HUDEP-2 (cell line): Measurements from ENCODE around the gene TULP1.
"Not testable (repeated sequence)": the region's sequence is repeated elsewhere in the genome, so short reads cannot be mapped to it uniquely, and the experiment has no call there.

Source experiments
- DNase-seq, 76 experiments: peaks; one replicate each; lab custom pipeline; 2025; ENCODE audit not compliant: unreplicated experiment in 76 of 76; lab: John Stamatoyannopoulos, UW

Gene TULP1

DNA sequence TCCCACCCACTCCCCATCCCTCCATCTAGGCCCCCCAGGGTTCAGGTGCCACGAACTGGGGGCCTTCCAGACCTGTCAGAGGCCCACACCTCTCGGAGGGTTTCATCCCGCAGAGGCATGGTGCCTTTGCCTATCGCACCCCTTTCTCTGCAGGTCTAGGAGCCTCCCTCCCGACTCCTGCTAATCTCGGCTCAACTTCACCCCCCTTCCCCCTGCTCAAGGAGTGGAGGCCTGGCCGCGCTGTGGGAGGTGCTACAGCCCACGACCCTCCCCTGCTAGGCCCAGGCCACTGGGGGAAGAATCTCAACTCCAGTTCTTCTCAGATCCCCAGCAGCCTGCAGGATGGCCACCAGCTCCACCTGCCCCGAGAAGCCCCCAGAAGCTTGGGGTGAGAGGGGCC lies at the start of gene TULP1:
Gene TULP1 (minus strand): TSS at position 157 of the 400 bp plus-strand sequence. CDS start 38 bp downstream, at position 119.
- DNase-seq: no peak

GRCh38 chr6:35562060-35562459 lies 49.4 kb upstream of the TULP1 start:
- peak in 4 of 76 experiments; percentile 9 to 28 (median 14) for DNase-seq

DNA sequence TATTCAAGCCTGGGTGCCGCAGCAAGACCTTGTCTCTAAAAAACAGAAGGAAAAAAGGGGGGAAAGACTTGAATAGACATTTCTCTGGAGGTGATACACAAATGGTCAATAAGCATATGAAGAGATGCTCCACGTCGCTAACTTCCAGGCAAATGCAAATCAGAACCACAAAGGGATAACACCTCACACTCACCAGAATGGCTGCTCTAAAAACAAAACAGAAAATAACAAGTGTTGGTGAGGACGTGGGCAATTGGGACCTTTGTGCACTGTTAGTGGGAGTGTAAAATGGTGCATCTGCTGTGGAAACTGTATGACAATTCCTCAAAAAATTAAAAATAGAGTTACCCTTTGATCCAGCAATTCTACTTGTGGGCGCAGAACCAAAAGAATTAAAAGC lies 48.4 kb upstream of the TULP1 start:
- DNase-seq: no peak

GRCh38 chr6:35558571-35558970 lies 45.9 kb upstream of the TULP1 start:
- no peak for DNase-seq

GRCh38 chr6:35557239-35557638 lies 44.5 kb upstream of the TULP1 start:
- no peak for DNase-seq

- DNase-seq: no peak
Observed at GRCh38 chr6:35554811-35555210, 42.1 kb upstream of the TULP1 start.

DNA sequence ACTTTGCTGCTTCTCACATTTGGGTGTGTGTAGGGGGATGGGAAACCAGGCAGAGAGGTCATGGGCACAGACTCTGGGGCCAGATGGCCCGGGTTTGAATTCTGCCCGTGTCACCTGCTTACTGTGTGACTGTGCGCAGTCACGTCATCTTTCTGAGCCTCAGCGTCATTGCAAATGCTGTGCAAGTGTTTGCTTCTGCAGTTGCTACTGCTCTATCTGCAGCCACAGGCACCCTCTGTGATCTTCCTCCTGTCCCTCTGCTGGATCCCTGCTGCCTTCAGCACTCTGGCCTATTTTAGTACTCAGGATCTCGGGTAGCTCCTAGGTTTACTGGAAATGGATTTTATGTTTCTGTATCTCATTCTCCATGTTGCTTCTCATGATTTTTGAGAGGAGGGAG lies 40.6 kb upstream of the TULP1 start:
- no peak for DNase-seq

- peak in 58 of 76 experiments; percentile 14 to 79 (median 42) for DNase-seq
Observed at GRCh38 chr6:35552285-35552917, 39.7 kb upstream of the TULP1 start.

- no peak for DNase-seq
Observed at GRCh38 chr6:35550437-35550836, 37.7 kb upstream of the TULP1 start.

DNA sequence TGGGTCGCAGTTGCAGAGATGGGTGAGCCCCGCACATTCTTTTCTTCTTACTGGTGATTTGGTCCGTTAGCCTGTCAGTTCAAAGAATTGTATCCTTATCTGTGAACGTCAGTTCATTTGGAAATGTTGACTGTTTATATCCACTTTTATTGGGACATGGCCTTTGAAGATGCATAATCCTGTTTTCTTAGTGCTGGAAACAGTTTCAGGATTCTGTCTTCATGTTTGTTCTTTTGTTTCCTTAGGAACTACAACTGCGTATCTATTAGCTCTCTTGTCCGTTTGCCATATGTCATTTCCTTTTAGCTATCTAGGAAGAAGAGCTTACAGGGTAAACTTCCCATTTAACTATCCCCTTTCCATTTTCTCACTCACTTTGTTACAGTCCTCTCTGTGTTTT lies 35.0 kb upstream of the TULP1 start:
- DNase-seq: no peak

DNA sequence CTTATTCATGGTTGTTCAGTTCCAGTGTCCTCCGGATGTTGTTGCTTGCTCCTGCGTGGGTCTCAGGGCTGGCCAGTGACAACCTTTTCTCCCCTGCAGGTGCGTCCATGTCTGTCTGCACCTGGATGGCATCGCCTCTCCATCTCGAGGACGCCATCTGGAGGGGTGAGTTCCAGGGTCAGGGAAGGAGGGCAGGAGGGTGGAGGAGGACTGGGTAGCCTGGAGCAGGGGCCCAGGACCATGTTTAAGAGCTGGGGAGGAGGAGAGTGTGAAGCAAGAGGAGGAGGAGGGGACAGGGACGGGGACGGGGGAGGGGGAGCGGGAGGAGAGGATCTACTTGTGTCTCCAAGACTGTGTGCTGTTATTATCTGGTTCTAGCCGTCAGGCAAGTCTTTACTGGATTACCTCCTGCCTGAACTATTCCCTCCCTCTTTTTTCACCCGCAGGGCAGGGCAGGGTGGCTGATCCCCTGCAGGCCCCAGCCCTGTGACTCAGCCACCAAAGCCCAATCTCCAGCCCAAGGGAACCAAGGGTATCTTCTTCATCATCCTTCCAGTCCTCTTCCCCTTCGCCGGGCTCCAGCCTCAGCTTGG lies 32.2 kb upstream of the TULP1 start:
- peak in 15 of 76 experiments; percentile 12 to 79 (median 52) for DNase-seq

DNA sequence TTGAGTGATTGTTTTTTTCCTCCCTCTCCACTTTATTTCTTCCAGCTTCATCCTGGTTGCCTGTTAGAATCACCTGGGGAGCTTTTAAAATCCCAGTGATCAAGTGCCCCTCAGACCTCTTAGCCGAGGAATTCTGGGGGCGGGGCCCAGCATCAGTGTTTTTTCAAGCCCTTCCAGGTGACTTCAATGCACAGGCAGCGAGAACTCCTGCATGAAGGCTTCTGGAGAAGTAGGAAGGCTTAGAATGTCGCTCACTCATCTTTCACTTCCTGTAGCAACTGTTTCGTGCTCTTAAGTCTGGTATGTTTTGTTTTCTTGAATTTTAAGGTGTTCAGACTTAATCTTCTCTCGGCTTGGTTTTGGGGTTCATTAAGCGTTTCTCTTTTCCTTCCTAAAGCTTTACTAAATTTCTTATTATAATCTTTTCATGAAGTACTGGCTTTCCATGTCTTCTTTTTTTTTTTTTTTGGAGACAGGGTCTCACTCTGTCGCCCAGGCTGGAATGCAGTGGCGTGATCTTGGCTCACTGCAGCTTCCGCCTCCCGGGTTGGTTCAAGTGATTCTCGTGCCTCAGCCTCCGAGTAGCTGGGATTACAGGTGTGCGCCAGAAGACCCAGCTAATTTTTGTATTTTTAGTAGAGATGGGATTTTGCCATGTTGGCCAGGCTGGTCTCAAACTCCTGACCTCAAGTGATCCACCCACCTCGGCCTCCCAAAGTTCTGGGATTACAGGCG lies 30.9 kb upstream of the TULP1 start:
- DNase-seq: no peak

DNA sequence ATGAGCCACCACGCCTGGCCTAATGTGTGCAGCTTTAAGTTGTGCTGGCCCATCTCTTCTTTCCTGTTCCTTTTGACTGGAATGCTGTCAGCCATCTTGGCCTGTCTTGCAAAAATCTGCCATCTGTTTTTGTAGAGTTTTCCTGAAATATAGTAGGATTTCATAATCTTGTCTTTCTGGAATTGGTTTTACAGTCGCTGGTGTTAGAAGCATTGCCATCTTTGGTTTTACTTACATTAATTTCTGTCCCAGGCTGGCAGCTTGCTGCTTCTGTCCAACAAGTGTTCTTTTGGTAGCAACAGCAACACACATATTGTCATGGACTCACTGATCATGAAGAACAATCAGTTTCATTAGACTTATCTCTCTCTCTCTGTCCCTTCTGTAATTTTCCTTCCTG lies 29.1 kb upstream of the TULP1 start:
- no peak for DNase-seq

- DNase-seq: no peak
Observed at GRCh38 chr6:35539223-35539622, 26.5 kb upstream of the TULP1 start.

DNA sequence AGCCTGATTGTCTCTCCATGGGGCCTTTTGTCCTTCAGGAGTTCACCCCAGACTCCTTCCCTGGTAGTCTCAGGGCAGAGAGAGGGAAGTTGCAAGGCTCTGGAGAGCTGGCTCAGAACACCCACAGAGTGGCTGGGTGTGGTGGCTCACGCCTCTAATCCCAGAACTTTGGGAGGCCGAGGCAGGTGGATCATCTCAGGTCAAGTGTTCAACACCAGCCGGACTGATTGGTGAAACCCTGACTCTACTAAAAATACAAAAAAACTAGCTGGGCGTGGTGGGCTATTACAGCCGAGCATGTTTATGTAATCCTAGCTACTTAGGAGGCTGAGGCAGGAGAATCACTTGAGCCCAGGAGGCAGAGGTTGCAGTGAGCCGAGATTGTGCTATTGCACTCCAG lies 23.2 kb upstream of the TULP1 start:
- not testable (repeated sequence) for DNase-seq

DNA sequence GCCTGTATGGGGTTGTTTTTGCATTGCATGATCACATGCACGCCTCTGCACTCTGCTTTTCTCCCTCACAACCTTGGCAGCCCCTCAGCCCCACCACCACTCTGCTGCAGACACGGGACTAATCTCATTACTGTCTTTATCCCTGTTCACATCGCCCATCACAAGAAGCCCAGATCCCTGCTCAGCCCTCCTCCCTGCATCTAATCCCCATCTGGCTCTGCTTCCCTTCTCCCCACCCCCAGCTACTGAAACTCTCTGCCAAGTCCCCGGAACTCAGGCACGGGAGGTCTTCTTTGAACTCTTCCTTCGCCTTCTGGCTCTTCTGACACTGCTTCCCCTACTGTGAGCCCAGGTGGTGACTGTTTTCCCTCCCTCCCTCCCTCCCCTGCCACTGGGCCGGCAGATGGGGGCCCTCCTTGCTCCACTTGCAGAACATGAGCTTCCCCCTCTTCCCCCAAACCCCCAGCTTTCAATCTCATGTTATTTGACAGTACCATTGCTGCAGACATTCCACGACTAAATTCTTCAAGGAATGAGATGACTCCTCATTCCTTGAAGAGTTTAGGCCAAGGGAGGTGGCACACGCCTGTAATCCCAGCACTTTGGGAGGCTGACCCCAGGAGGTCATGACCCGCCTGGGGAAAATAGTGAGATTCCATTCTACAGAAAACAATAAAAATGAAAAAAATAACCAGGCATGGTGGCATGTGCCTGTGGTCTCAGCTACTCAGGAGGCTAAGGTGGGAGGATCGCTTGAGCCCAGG lies 21.9 kb upstream of the TULP1 start:
- no peak for DNase-seq

DNA sequence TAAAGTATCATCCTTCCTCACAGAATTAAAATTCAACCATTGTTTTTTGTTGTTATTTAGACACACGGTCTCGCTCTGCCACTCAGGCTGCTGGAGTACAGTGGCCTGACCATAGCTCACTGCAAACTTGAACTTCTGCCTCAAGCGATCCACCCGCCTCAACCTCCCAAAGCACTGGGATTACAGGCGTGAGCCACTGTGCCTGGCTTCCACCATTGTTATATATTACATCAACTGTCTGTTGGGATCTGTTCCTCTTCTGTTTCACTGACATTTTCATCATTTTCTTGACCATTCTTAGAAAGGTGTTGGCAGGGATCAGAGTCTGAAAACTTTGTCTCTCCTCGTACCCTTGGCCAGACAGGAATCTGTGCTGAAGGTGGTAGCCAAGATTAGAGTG lies 21.3 kb upstream of the TULP1 start:
- DNase-seq: no peak

- DNase-seq: no peak
Observed at GRCh38 chr6:35532126-35532525, 19.4 kb upstream of the TULP1 start.

GRCh38 chr6:35524380-35525020 lies 11.8 kb upstream of the TULP1 start:
- DNase-seq: no peak
